CD4-positive, alpha-beta T cell treated with Interleukin-21 for 1 hour (primary cell): ENCODE data around the gene DUSP1.
"Not testable (repeated sequence)": the region's sequence is repeated elsewhere in the genome, so short reads cannot be mapped to it uniquely, and the experiment has no call there.

Source experiments
- DNase-seq: peaks from one replicate; pipeline ENCODE4 v3.0.0-alpha.2; 2020

Gene DUSP1

GRCh38 chr5:172797771-172798191, 26.8 kb upstream of the DUSP1 start:
- DNase-seq = no peak

- no peak for DNase-seq
Observed at GRCh38 chr5:172796306-172796705, 25.3 kb upstream of the DUSP1 start.

- DNase-seq = no peak
Observed at GRCh38 chr5:172795318-172795977, 24.5 kb upstream of the DUSP1 start.

GRCh38 chr5:172793577-172794488, 22.8 kb upstream of the DUSP1 start:
- DNase-seq = no peak

GRCh38 chr5:172792701-172793570, 21.9 kb upstream of the DUSP1 start:
- DNase-seq = no peak

GRCh38 chr5:172791726-172792445, 20.9 kb upstream of the DUSP1 start:
- DNase-seq = no peak

GRCh38 chr5:172791286-172791685, 20.3 kb upstream of the DUSP1 start:
- no peak for DNase-seq

- DNase-seq = no peak
Observed at GRCh38 chr5:172790496-172790889, 19.5 kb upstream of the DUSP1 start.

- DNase-seq = no peak
Observed at GRCh38 chr5:172789687-172790495, 18.9 kb upstream of the DUSP1 start.

- no peak for DNase-seq
Observed at GRCh38 chr5:172788771-172789686, 18.0 kb upstream of the DUSP1 start.

- DNase-seq = not testable (repeated sequence)
Observed at GRCh38 chr5:172787538-172787937, 16.5 kb upstream of the DUSP1 start.

- no peak for DNase-seq
Observed at GRCh38 chr5:172786736-172787462, 15.9 kb upstream of the DUSP1 start.

- DNase-seq = no peak
Observed at GRCh38 chr5:172785429-172786088, 14.6 kb upstream of the DUSP1 start.

GRCh38 chr5:172784162-172784561, 13.2 kb upstream of the DUSP1 start:
- not testable (repeated sequence) for DNase-seq

GRCh38 chr5:172783319-172783718, 12.3 kb upstream of the DUSP1 start:
- DNase-seq = not testable (repeated sequence)

GRCh38 chr5:172782169-172783039, 11.4 kb upstream of the DUSP1 start:
- DNase-seq = no peak

- no peak for DNase-seq
Observed at GRCh38 chr5:172779691-172780341, 8.8 kb upstream of the DUSP1 start.
